Activated naive CD8-positive, alpha-beta T cell treated with anti-CD3 and anti-CD28 coated beads for 36 hours (primary cell): ENCODE results near the gene CPT1C. TPM values are rescaled to one million over a fixed set of nuclear protein-coding genes. Genes with fewer than 3 reads are reported as not detected.
A peak's percentile ranks its signal among the peaks of the same experiment; 100 is the strongest.
"Not testable (repeated sequence)": the region's sequence is repeated elsewhere in the genome, so short reads cannot be mapped to it uniquely, and the experiment has no call there.

Source experiments
- DNase-seq: peaks from one replicate; pipeline ENCODE4 v3.0.0; 2021
- H3K27ac Mint-ChIP-seq: one replicate; pipeline ENCODE4 v1.8.0; 2022; ENCODE audit warnings: mild to moderate bottlenecking, moderate library complexity, mixed read lengths
- H3K27me3 Mint-ChIP-seq: one replicate; pipeline ENCODE4 v1.8.0; 2022; ENCODE audit warnings: mild to moderate bottlenecking, mixed read lengths
- H3K36me3 Mint-ChIP-seq: one replicate; pipeline ENCODE4 v1.8.0; 2021; ENCODE audit warnings: mild to moderate bottlenecking, mixed read lengths
- H3K4me1 Mint-ChIP-seq: one replicate; pipeline ENCODE4 v1.8.0; 2021; ENCODE audit warnings: mixed read lengths
- H3K4me3 Mint-ChIP-seq: one replicate; pipeline ENCODE4 v1.8.0; 2022; ENCODE audit warnings: mild to moderate bottlenecking, moderate library complexity, mixed read lengths
- H3K9me3 Mint-ChIP-seq: one replicate; pipeline ENCODE4 v1.8.0; 2022; ENCODE audit warnings: mixed read lengths
- total RNA-seq, 2 experiments: library from RNA; stranded (reverse); gene quantifications; one replicate each; pipeline ENCODE4 v1.2.3, GENCODE V29; 2021

Gene CPT1C
- total RNA-seq, 2 experiments from 2014 or later: 0.89 to 1.1 TPM

- H3K4me3 Mint-ChIP-seq: no peak overlapping the region
- H3K27me3 Mint-ChIP-seq: peaks cover 14% of the 10 kb centered on the region
- no peaks in the 10 kb centered on the region for H3K4me1 Mint-ChIP-seq
- DNase-seq: no peak
- H3K9me3 Mint-ChIP-seq: no peaks in the 10 kb centered on the region
- H3K27ac Mint-ChIP-seq: no peak overlapping the region
- H3K36me3 Mint-ChIP-seq: no peaks in the 10 kb centered on the region
Measured at GRCh38 chr19:49700563-49700962, 9.6 kb downstream of the CPT1C start.

- H3K27me3 Mint-ChIP-seq: peaks cover 14% of the 10 kb centered on the region
- H3K36me3 Mint-ChIP-seq: no peaks in the 10 kb centered on the region
- no peak for DNase-seq
- H3K4me3 Mint-ChIP-seq: no peak overlapping the region
- H3K27ac Mint-ChIP-seq: no peak overlapping the region
- no peaks in the 10 kb centered on the region for H3K4me1 Mint-ChIP-seq
- no peaks in the 10 kb centered on the region for H3K9me3 Mint-ChIP-seq
Measured at GRCh38 chr19:49701271-49701786, 10.4 kb downstream of the CPT1C start.

- H3K27ac Mint-ChIP-seq: no peak overlapping the region
- no peaks in the 10 kb centered on the region for H3K9me3 Mint-ChIP-seq
- no peak overlapping the region for H3K4me3 Mint-ChIP-seq
- H3K27me3 Mint-ChIP-seq: peaks cover 16% of the 10 kb centered on the region
- no peaks in the 10 kb centered on the region for H3K4me1 Mint-ChIP-seq
- no peaks in the 10 kb centered on the region for H3K36me3 Mint-ChIP-seq
- no peak for DNase-seq
Measured at GRCh38 chr19:49704888-49705642, 14.1 kb downstream of the CPT1C start.

DNA sequence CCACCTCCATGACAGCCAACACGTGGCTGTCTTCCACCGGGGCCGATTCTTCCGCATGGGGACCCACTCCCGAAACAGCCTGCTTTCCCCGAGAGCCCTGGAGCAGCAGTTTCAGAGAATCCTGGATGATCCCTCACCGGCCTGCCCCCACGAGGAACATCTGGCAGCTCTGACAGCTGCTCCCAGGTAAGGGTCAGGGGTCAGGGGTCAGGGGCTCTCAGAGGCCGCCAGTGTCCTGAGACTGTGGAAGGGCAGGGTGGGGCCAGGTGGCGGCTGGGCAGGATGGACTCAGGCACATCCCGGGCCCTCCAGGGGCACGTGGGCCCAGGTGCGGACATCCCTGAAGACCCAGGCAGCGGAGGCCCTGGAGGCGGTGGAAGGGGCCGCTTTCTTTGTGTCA is 15.0 kb downstream of the CPT1C start:
- Mint-ChIP-seq H3K36me3 (no peaks in the 10 kb centered on the region), H3K27me3 (peaks cover 15% of the 10 kb centered on the region), H3K4me1 (no peaks in the 10 kb centered on the region), H3K4me3 (no peak overlapping the region), H3K9me3 (no peaks in the 10 kb centered on the region), H3K27ac (no peak overlapping the region)
- DNase-seq: no peak

- Mint-ChIP-seq H3K4me1 (no peaks in the 10 kb centered on the region), H3K4me3 (no peak overlapping the region), H3K27me3 (peaks cover 5% of the 10 kb centered on the region)
Measured at GRCh38 chr19:49710372-49710951, 19.5 kb downstream of the CPT1C start.

GRCh38 chr19:49712397-49712859 is 21.5 kb downstream of the CPT1C start:
- peaks cover 5% of the 10 kb centered on the region for H3K4me1 Mint-ChIP-seq
- H3K27me3 Mint-ChIP-seq: peaks cover 5% of the 10 kb centered on the region
- no peak for DNase-seq
- no peak overlapping the region for H3K27ac Mint-ChIP-seq
- H3K4me3 Mint-ChIP-seq: no peak overlapping the region
- H3K36me3 Mint-ChIP-seq: no peaks in the 10 kb centered on the region
- H3K9me3 Mint-ChIP-seq: no peaks in the 10 kb centered on the region

More at GRCh38 chr19:49710372-49710951, 19.5 kb downstream of the CPT1C start:
- DNase-seq: no peak
- Mint-ChIP-seq H3K9me3 (no peaks in the 10 kb centered on the region), H3K27ac (no peak overlapping the region), H3K36me3 (no peaks in the 10 kb centered on the region)

DNA sequence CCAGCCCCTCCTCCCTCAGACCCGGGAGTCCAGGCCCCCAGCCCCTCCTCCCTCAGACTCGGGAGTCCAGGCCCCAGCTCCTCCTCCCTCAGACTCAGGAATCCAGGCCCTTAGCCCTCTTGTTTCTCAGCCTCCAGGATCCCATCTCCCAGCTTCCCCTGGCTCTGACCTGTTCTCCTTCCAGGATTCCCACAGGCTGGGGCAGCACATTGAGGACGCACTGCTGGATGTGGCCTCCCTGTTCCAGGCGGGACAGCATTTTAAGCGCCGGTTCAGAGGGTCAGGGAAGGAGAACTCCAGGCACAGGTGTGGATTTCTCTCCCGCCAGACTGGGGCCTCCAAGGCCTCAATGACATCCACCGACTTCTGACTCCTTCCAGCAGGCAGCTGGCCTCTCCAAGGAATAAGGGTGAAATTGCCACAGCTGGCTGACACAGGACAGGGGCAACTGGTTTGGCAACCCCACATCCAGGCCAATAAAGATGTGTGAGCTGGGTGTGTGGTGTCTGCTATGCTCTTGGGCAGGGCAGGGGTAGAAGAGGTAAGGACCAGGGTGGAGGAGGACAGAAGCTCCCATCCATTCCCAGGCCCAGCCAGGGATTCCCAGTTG is 22.4 kb downstream of the CPT1C start:
- Mint-ChIP-seq H3K4me1 (peaks cover 9% of the 10 kb centered on the region), H3K36me3 (no peaks in the 10 kb centered on the region), H3K27ac (no peak overlapping the region), H3K27me3 (peaks cover 5% of the 10 kb centered on the region), H3K9me3 (no peaks in the 10 kb centered on the region), H3K4me3 (no peak overlapping the region)
- DNase-seq: no peak

- no peaks in the 10 kb centered on the region for H3K27me3 Mint-ChIP-seq
- no peak overlapping the region for H3K27ac Mint-ChIP-seq
- H3K36me3 Mint-ChIP-seq: no peaks in the 10 kb centered on the region
- H3K4me3 Mint-ChIP-seq: no peak overlapping the region
- DNase-seq: no peak
- H3K9me3 Mint-ChIP-seq: no peaks in the 10 kb centered on the region
- peaks cover 9% of the 10 kb centered on the region for H3K4me1 Mint-ChIP-seq
Measured at GRCh38 chr19:49716154-49716553, 25.2 kb downstream of the CPT1C start.

GRCh38 chr19:49718511-49718910 is 27.6 kb downstream of the CPT1C start:
- H3K27me3 Mint-ChIP-seq: no peaks in the 10 kb centered on the region
- H3K4me1 Mint-ChIP-seq: peaks cover 12% of the 10 kb centered on the region
- H3K4me3 Mint-ChIP-seq: peak overlapping the region; percentile 91
- peak overlapping the region; percentile 89 for H3K27ac Mint-ChIP-seq
- no peaks in the 10 kb centered on the region for H3K9me3 Mint-ChIP-seq
- H3K36me3 Mint-ChIP-seq: no peaks in the 10 kb centered on the region
- DNase-seq: no peak

GRCh38 chr19:49718991-49719390 is 28.1 kb downstream of the CPT1C start:
- no peak for DNase-seq
- H3K4me1 Mint-ChIP-seq: peaks cover 12% of the 10 kb centered on the region
- H3K27ac Mint-ChIP-seq: no peak overlapping the region
- no peaks in the 10 kb centered on the region for H3K27me3 Mint-ChIP-seq
- H3K9me3 Mint-ChIP-seq: no peaks in the 10 kb centered on the region
- H3K4me3 Mint-ChIP-seq: no peak overlapping the region
- H3K36me3 Mint-ChIP-seq: no peaks in the 10 kb centered on the region

GRCh38 chr19:49719420-49719819 is 28.5 kb downstream of the CPT1C start:
- H3K36me3 Mint-ChIP-seq, H3K27ac Mint-ChIP-seq, H3K4me3 Mint-ChIP-seq, H3K27me3 Mint-ChIP-seq, H3K9me3 Mint-ChIP-seq, DNase-seq: not testable (repeated sequence)
- H3K4me1 Mint-ChIP-seq: peaks cover 12% of the 10 kb centered on the region

GRCh38 chr19:49727217-49728030 is 36.5 kb downstream of the CPT1C start:
- H3K4me1 Mint-ChIP-seq: no peaks in the 10 kb centered on the region

DNA sequence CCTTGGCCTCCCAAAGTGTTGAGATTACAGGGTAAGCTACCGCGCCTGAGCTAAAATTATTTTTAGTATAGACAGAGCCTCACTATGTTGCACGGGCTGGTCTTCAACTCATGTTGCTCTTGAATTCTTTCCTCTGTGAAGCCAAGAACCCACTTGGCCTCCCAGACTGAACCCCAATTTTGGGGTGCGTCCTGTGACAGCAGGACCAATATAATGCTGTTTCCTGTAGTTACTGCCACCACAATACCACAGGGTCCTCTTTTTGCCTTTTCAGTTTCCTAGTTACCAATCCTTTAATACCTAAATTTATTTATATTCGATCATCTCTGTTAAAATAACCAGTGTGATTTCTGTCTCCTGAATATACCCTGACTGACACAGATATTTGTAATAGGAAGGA is 39.2 kb downstream of the CPT1C start:
- H3K27me3 Mint-ChIP-seq: no peaks in the 10 kb centered on the region
- no peaks in the 10 kb centered on the region for H3K4me1 Mint-ChIP-seq
- H3K27ac Mint-ChIP-seq: no peak overlapping the region
- H3K9me3 Mint-ChIP-seq: no peaks in the 10 kb centered on the region
- no peak overlapping the region for H3K4me3 Mint-ChIP-seq
- no peak for DNase-seq
- H3K36me3 Mint-ChIP-seq: peaks cover 6% of the 10 kb centered on the region

More at GRCh38 chr19:49727217-49728030, 36.5 kb downstream of the CPT1C start:
- Mint-ChIP-seq H3K9me3 (no peaks in the 10 kb centered on the region), H3K36me3 (peaks cover 6% of the 10 kb centered on the region), H3K27me3 (no peaks in the 10 kb centered on the region), H3K27ac (no peak overlapping the region), H3K4me3 (no peak overlapping the region)
- no peak for DNase-seq

DNA sequence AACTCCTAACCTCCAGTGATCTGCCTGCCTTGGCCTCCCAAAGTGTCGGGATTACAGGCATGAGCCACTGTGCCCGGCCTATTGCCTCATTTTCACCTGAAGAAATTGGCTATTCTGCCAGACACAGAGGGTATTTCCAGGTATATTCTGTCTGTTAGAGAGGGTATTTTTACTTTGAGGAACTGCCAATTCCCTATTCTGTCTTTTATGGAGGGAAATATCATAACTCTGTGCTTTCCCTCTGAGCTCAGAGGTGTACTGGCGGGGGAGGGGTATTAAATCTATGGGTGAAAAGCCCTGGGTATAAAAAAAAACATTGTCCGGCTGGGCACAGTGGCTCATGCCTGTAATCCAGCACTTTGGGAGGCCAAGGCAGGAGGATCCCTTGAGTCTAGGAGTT is 47.4 kb downstream of the CPT1C start:
- Mint-ChIP-seq H3K4me1 (peaks cover 4% of the 10 kb centered on the region), H3K27ac (no peak overlapping the region), H3K4me3 (no peak overlapping the region), H3K36me3 (no peaks in the 10 kb centered on the region), H3K27me3 (no peaks in the 10 kb centered on the region), H3K9me3 (no peaks in the 10 kb centered on the region)
- DNase-seq: no peak

DNA sequence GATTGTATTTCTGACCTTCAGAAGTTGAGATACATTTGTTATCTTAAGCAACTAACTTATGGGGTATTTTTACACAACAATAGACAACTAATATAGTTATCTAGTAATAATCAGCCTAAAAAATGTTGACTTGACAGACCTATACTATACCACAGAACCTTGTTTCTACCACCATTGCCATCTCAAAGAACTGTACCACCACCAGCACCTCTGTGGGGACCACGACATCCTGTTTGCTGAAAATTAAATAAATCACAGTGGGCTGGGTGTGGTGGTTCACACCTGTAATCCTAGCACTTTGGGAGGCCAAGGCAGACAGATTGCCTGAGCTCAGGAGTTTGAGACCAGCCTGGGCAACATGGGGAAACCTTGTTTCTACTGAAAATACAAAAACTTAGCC is 48.2 kb downstream of the CPT1C start:
- H3K4me3 Mint-ChIP-seq: no peak overlapping the region
- no peaks in the 10 kb centered on the region for H3K36me3 Mint-ChIP-seq
- H3K27ac Mint-ChIP-seq: no peak overlapping the region
- H3K27me3 Mint-ChIP-seq: no peaks in the 10 kb centered on the region
- H3K9me3 Mint-ChIP-seq: no peaks in the 10 kb centered on the region
- H3K4me1 Mint-ChIP-seq: peaks cover 4% of the 10 kb centered on the region
- no peak for DNase-seq
